DND-41 (cell line): Measurements from ENCODE around the gene FARP1.

Experiments
- ATAC-seq: fragments of 200-7000 bp; cut with Tn5 transposase; 3 replicates; pipeline ENCODE4 v1.9.1; 2021; ENCODE audit warnings: low read depth; ENCODE audit not compliant: insufficient read depth
- DNase-seq: peaks from one replicate; pipeline ENCODE4 v3.0.0-alpha.2; 2020
- H2AFZ ChIP-seq: 2 replicates; pipeline ENCODE4 v1.6.0; 2012; ENCODE audit warnings: low read depth, low read length
- H3K27ac ChIP-seq: 2 replicates; pipeline ENCODE4 v1.5.1; 2012; ENCODE audit warnings: low read length, inconsistent platforms
- H3K27me3 ChIP-seq: fragments of 200-600 bp; sonication (generic); 2 replicates; pipeline ENCODE4 v1.6.0; 2012; ENCODE audit warnings: low read length, mild to moderate bottlenecking, inconsistent platforms; ENCODE audit not compliant: insufficient read depth, poor library complexity
- H3K36me3 ChIP-seq: 2 replicates; pipeline ENCODE4 v1.5.1; 2012; ENCODE audit warnings: low read length, inconsistent platforms; ENCODE audit not compliant: insufficient read depth
- H3K4me1 ChIP-seq: 2 replicates; pipeline ENCODE4 v1.5.1; 2012; ENCODE audit warnings: mild to moderate bottlenecking, low read length; ENCODE audit not compliant: insufficient read depth
- H3K4me2 ChIP-seq: 2 replicates; pipeline ENCODE4 v1.6.0; 2012; ENCODE audit warnings: mild to moderate bottlenecking, moderate library complexity, low read length, inconsistent platforms; ENCODE audit not compliant: insufficient read depth
- H3K4me3 ChIP-seq, 2 experiments: fragments of 200-600 bp in 1 of 2; shearing (Covaris generic) in 1 of 2; 2 replicates each; pipeline ENCODE4 v1.5.1; 2012 to 2016; ENCODE audit warnings: inconsistent platforms in 2 of 2, low read length in 2 of 2, mild to moderate bottlenecking in 2 of 2, low read depth in 1 of 2, moderate library complexity in 1 of 2
- H3K79me2 ChIP-seq: 2 replicates; pipeline ENCODE4 v1.6.0; 2012; ENCODE audit warnings: low read length, inconsistent platforms; ENCODE audit not compliant: insufficient read depth
- H3K9ac ChIP-seq: 2 replicates; pipeline ENCODE4 v1.6.0; 2012; ENCODE audit warnings: low read depth, mild to moderate bottlenecking, inconsistent platforms, low read length, moderate library complexity
- H3K9me3 ChIP-seq: 2 replicates; pipeline ENCODE4 v1.5.1; 2012; ENCODE audit warnings: low read length, moderate library complexity, mild to moderate bottlenecking, inconsistent platforms; ENCODE audit not compliant: insufficient read depth, severe bottlenecking
- H4K20me1 ChIP-seq: 2 replicates; pipeline ENCODE4 v1.6.0; 2012; ENCODE audit warnings: low read length; ENCODE audit not compliant: insufficient read depth
- EZH2 ChIP-seq: IDR thresholded peaks from 3 replicates; pipeline ENCODE4 v1.6.1; 2012; ENCODE audit warnings: borderline replicate concordance, low read depth, mild to moderate bottlenecking, moderate library complexity, low read length, inconsistent platforms; ENCODE audit not compliant: severe bottlenecking
- TF ChIP-seq, protein P1 (sequence below): IDR thresholded peaks from 2 replicates; pipeline ENCODE4 v1.5.1; 2012; ENCODE audit warnings: borderline replicate concordance, low read length, moderate library complexity, mild to moderate bottlenecking; ENCODE audit not compliant: poor library complexity, severe bottlenecking; ENCODE audit errors: extremely low read depth

Gene FARP1

DNA sequence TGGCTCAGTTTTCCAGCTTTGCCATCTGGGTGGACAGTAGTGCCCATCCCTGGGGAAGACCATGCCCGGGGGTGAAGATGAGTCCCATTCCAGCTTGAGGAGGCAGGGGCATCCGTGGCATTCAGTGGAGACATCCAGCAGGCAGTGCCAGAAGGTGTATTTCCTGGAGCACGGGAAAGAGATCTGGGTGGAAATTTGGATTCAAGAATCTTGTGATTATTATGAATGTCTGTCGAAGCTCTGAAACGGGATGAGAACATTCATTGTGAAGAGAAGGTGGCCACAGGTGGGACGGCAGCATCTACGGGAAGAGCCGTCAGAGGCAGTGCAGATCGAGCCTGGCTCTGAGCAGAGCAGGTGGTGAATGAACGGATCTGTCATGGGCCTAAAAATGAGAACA, 201.5 kb downstream of the FARP1 start:
- Histone ChIP-seq H3K9me3 (no peaks in the 10 kb centered on the region), H3K9ac (no peak overlapping the region), H3K79me2 (no peaks in the 10 kb centered on the region), H4K20me1 (no peaks in the 10 kb centered on the region), H3K27ac (no peak overlapping the region), H3K27me3 (no peaks in the 10 kb centered on the region), H3K4me3 (no peak overlapping the region), H3K4me2 (no peak overlapping the region), H3K4me1 (no peaks in the 10 kb centered on the region), H2AFZ (no peak overlapping the region), H3K36me3 (no peaks in the 10 kb centered on the region)
- ATAC-seq (no peak), DNase-seq (no peak)
- TF ChIP-seq EZH2 = no peak
- TF ChIP-seq, protein P1, sequence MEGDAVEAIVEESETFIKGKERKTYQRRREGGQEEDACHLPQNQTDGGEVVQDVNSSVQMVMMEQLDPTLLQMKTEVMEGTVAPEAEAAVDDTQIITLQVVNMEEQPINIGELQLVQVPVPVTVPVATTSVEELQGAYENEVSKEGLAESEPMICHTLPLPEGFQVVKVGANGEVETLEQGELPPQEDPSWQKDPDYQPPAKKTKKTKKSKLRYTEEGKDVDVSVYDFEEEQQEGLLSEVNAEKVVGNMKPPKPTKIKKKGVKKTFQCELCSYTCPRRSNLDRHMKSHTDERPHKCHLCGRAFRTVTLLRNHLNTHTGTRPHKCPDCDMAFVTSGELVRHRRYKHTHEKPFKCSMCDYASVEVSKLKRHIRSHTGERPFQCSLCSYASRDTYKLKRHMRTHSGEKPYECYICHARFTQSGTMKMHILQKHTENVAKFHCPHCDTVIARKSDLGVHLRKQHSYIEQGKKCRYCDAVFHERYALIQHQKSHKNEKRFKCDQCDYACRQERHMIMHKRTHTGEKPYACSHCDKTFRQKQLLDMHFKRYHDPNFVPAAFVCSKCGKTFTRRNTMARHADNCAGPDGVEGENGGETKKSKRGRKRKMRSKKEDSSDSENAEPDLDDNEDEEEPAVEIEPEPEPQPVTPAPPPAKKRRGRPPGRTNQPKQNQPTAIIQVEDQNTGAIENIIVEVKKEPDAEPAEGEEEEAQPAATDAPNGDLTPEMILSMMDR = no peak

DNA sequence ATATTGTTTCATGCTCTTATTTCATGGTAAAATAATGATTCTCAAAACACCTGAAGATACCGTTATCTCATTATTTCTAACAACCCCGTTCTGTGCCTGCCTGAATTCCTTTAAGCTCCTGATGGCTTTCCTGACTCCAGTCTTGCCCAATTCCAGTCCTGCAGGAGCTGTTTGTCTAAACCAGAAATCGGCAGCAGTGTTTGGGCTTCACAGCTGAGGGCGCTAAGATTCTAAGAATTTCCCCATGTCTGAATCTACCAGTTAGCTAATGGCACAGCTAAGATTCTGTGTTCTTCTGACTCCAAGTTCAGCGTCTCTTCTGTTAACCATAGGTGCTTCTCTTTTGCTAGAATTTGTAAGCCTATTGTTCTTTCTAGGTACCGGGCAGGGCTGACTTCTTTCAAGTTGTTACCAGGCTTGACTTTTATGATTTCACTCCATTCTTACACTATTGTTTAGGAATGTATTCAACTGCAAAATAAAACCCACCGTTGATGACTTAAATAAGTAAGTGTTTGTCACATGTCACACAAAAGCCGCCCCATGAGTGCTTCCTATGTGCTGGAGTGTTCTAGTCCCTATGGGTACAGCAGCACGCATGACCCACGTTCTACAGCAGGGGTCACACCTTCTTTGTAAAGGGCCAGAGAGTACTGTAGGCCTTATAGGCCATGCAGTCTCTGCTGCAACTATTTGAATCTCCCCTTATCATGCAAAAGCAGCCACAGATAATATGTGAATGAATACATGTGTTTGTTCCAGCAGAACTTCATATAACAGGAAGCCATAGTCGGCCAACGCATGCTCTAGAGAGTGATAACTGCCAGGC, 202.4 kb downstream of the FARP1 start:
- H3K4me3 ChIP-seq = no peak overlapping the region
- H3K27ac ChIP-seq = no peak overlapping the region
- no peaks in the 10 kb centered on the region for H3K79me2 ChIP-seq
- H4K20me1 ChIP-seq = no peaks in the 10 kb centered on the region
- DNase-seq (no peak), ATAC-seq (no peak)
- H3K4me2 ChIP-seq = no peak overlapping the region
- H3K4me1 ChIP-seq = no peaks in the 10 kb centered on the region
- no peak overlapping the region for H3K9ac ChIP-seq
- H3K36me3 ChIP-seq = no peaks in the 10 kb centered on the region
- H3K27me3 ChIP-seq = no peaks in the 10 kb centered on the region
- TF ChIP-seq, protein P1 = peak; percentile 28
- TF ChIP-seq EZH2 = no peak
- H3K9me3 ChIP-seq = no peaks in the 10 kb centered on the region
- H2AFZ ChIP-seq = no peak overlapping the region

DNA sequence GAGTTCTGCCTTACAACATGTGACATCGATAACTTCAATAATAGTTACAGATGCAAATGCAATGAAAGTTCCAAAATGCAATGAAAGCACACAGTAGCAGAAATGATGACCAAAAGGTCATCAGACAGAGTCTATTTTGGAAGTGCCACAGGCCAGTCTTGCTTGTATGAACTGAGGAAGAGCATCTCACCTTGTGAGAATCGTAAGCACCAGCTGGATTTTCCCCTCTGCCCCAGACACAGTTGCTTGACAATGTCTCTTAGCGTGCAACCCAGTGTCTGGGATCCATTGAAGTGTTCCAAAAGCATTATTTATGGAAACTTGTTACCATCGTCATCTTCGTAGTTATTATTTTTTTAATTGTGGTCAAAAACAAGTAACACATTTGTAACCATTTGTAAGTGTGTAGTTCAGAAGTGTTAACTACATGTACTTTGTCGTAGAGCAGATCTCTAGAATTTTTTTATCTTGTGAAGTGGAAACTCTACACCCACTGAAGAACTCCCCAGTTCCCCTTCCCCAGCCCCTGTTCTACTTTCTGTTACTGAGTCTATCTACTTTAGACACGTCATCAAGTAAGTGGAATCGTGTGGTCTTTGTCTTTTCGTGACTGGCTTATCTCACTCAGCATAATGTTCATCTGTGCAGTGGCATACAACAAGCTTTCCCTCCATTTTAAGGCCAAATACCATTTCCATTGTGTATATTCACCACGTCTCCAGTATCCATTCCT, 204.2 kb downstream of the FARP1 start:
- Histone ChIP-seq H3K4me1 (no peaks in the 10 kb centered on the region), H3K9ac (no peak overlapping the region), H3K4me3 (no peak overlapping the region), H2AFZ (no peak overlapping the region), H3K9me3 (no peaks in the 10 kb centered on the region), H3K27ac (no peak overlapping the region), H4K20me1 (no peaks in the 10 kb centered on the region), H3K4me2 (no peak overlapping the region), H3K36me3 (no peaks in the 10 kb centered on the region), H3K27me3 (no peaks in the 10 kb centered on the region), H3K79me2 (no peaks in the 10 kb centered on the region)
- DNase-seq (no peak), ATAC-seq (no peak)
- no peak for TF ChIP-seq EZH2
- TF ChIP-seq, protein P1 = no peak
